Measurements from ENCODE around the gene NISCH. TPM values are rescaled to one million over a fixed set of nuclear protein-coding genes. Genes with fewer than 3 reads are reported as not detected.

The NISCH gene
- total and polyA plus RNA-seq, 2 experiments from 2014 or later: 18.4 to 76.4 TPM

DNA sequence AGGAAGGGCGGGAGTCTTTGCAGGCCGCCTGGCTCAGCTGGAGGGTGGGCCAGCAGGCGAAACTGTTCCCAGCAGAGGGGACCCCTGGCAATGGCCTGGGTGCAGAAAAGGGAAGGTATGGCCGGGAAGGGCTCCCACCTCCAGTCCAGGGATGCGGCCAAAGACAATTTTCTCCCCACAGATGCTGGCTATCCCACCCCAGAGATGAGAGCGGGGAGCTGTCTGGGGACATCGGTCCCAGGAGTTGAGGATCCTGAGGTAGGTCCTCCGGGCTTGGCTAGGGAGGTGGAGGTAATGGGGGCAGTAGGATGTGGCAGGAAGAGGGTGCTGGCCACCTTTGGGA, 12.2 kb upstream of the NISCH start:
- Mint-ChIP-seq H3K27me3 (ENCODE audit: insufficient read depth, low read depth, poor library complexity) (peaks cover 12% of the 10 kb centered on the region), H3K4me3 (no peak overlapping the region), H3K4me1 (peaks cover 12% of the 10 kb centered on the region; the same call in 2 of the 3 replicates), H3K36me3 (ENCODE audit: low read depth) (no peaks in the 10 kb centered on the region; the same call in 2 of the 3 replicates), H3K27ac (no peak overlapping the region), H3K9me3 (no peaks in the 10 kb centered on the region)
- no peaks in the 10 kb centered on the region for H3F3A ChIP-seq (replicated peaks; ENCODE audit: low read depth)
- no peaks in the 10 kb centered on the region for H3K36me3 ChIP-seq (ENCODE audit: insufficient read depth)
- no peaks in the 10 kb centered on the region for H4K20me1 ChIP-seq (replicated peaks; ENCODE audit: insufficient read depth)
- H3K27ac ChIP-seq (ENCODE audit: low read depth): no peak overlapping the region
- ATAC-seq (no peak), DNase-seq (ENCODE audit: low spot score) (no peak)
- TF ChIP-seq EZH2phosphoT487 (IDR thresholded peaks at IDR 0.05; ENCODE audit: unreplicated experiment) (no peak), EZH2 (IDR thresholded peaks at IDR 0.05; ENCODE audit: low read depth, unreplicated experiment) (no peak), ZNF114 (CRISPR knock-in tag; IDR thresholded peaks at IDR 0.05) (no peak), NANOG (IDR thresholded peaks at IDR 0.05; ENCODE audit: borderline replicate concordance) (no peak), CREB1 (CRISPR knock-in tag; IDR thresholded peaks at IDR 0.05; ENCODE audit: low read depth) (no peak), JUNB (IDR thresholded peaks at IDR 0.05; ENCODE audit: unreplicated experiment) (no peak), ZNF331 (CRISPR knock-in tag; IDR thresholded peaks at IDR 0.05; ENCODE audit: low read depth) (no peak), STAT1 (IDR thresholded peaks at IDR 0.05; ENCODE audit: unreplicated experiment) (no peak)
- TF ChIP-seq, protein P1, sequence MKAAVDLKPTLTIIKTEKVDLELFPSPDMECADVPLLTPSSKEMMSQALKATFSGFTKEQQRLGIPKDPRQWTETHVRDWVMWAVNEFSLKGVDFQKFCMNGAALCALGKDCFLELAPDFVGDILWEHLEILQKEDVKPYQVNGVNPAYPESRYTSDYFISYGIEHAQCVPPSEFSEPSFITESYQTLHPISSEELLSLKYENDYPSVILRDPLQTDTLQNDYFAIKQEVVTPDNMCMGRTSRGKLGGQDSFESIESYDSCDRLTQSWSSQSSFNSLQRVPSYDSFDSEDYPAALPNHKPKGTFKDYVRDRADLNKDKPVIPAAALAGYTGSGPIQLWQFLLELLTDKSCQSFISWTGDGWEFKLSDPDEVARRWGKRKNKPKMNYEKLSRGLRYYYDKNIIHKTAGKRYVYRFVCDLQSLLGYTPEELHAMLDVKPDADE (IDR thresholded peaks at IDR 0.05): no peak
- TF ChIP-seq, protein P2, sequence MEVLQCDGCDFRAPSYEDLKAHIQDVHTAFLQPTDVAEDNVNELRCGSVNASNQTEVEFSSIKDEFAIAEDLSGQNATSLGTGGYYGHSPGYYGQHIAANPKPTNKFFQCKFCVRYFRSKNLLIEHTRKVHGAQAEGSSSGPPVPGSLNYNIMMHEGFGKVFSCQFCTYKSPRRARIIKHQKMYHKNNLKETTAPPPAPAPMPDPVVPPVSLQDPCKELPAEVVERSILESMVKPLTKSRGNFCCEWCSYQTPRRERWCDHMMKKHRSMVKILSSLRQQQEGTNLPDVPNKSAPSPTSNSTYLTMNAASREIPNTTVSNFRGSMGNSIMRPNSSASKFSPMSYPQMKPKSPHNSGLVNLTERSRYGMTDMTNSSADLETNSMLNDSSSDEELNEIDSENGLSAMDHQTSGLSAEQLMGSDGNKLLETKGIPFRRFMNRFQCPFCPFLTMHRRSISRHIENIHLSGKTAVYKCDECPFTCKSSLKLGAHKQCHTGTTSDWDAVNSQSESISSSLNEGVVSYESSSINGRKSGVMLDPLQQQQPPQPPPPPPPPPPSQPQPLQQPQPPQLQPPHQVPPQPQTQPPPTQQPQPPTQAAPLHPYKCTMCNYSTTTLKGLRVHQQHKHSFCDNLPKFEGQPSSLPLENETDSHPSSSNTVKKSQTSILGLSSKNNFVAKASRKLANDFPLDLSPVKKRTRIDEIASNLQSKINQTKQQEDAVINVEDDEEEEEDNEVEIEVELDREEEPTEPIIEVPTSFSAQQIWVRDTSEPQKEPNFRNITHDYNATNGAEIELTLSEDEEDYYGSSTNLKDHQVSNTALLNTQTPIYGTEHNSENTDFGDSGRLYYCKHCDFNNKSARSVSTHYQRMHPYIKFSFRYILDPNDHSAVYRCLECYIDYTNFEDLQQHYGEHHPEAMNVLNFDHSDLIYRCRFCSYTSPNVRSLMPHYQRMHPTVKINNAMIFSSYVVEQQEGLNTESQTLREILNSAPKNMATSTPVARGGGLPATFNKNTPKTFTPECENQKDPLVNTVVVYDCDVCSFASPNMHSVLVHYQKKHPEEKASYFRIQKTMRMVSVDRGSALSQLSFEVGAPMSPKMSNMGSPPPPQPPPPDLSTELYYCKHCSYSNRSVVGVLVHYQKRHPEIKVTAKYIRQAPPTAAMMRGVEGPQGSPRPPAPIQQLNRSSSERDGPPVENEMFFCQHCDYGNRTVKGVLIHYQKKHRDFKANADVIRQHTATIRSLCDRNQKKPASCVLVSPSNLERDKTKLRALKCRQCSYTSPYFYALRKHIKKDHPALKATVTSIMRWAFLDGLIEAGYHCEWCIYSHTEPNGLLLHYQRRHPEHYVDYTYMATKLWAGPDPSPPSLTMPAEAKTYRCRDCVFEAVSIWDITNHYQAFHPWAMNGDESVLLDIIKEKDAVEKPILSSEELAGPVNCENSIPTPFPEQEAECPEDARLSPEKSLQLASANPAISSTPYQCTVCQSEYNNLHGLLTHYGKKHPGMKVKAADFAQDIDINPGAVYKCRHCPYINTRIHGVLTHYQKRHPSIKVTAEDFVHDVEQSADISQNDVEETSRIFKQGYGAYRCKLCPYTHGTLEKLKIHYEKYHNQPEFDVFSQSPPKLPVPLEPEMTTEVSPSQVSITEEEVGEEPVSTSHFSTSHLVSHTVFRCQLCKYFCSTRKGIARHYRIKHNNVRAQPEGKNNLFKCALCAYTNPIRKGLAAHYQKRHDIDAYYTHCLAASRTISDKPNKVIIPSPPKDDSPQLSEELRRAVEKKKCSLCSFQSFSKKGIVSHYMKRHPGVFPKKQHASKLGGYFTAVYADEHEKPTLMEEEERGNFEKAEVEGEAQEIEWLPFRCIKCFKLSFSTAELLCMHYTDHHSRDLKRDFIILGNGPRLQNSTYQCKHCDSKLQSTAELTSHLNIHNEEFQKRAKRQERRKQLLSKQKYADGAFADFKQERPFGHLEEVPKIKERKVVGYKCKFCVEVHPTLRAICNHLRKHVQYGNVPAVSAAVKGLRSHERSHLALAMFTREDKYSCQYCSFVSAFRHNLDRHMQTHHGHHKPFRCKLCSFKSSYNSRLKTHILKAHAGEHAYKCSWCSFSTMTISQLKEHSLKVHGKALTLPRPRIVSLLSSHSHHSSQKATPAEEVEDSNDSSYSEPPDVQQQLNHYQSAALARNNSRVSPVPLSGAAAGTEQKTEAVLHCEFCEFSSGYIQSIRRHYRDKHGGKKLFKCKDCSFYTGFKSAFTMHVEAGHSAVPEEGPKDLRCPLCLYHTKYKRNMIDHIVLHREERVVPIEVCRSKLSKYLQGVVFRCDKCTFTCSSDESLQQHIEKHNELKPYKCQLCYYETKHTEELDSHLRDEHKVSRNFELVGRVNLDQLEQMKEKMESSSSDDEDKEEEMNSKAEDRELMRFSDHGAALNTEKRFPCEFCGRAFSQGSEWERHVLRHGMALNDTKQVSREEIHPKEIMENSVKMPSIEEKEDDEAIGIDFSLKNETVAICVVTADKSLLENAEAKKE (CRISPR knock-in tag; IDR thresholded peaks at IDR 0.05): no peak
- TF ChIP-seq, protein P3, sequence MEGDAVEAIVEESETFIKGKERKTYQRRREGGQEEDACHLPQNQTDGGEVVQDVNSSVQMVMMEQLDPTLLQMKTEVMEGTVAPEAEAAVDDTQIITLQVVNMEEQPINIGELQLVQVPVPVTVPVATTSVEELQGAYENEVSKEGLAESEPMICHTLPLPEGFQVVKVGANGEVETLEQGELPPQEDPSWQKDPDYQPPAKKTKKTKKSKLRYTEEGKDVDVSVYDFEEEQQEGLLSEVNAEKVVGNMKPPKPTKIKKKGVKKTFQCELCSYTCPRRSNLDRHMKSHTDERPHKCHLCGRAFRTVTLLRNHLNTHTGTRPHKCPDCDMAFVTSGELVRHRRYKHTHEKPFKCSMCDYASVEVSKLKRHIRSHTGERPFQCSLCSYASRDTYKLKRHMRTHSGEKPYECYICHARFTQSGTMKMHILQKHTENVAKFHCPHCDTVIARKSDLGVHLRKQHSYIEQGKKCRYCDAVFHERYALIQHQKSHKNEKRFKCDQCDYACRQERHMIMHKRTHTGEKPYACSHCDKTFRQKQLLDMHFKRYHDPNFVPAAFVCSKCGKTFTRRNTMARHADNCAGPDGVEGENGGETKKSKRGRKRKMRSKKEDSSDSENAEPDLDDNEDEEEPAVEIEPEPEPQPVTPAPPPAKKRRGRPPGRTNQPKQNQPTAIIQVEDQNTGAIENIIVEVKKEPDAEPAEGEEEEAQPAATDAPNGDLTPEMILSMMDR (conservative IDR thresholded peaks at IDR 0.05; ENCODE audit: low read depth in 2 of 2): no peak
- TF ChIP-seq, protein P4, sequence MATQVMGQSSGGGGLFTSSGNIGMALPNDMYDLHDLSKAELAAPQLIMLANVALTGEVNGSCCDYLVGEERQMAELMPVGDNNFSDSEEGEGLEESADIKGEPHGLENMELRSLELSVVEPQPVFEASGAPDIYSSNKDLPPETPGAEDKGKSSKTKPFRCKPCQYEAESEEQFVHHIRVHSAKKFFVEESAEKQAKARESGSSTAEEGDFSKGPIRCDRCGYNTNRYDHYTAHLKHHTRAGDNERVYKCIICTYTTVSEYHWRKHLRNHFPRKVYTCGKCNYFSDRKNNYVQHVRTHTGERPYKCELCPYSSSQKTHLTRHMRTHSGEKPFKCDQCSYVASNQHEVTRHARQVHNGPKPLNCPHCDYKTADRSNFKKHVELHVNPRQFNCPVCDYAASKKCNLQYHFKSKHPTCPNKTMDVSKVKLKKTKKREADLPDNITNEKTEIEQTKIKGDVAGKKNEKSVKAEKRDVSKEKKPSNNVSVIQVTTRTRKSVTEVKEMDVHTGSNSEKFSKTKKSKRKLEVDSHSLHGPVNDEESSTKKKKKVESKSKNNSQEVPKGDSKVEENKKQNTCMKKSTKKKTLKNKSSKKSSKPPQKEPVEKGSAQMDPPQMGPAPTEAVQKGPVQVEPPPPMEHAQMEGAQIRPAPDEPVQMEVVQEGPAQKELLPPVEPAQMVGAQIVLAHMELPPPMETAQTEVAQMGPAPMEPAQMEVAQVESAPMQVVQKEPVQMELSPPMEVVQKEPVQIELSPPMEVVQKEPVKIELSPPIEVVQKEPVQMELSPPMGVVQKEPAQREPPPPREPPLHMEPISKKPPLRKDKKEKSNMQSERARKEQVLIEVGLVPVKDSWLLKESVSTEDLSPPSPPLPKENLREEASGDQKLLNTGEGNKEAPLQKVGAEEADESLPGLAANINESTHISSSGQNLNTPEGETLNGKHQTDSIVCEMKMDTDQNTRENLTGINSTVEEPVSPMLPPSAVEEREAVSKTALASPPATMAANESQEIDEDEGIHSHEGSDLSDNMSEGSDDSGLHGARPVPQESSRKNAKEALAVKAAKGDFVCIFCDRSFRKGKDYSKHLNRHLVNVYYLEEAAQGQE (IDR thresholded peaks at IDR 0.05; ENCODE audit: unreplicated experiment): no peak
- no peak overlapping the region for H2AFZ ChIP-seq
- H3K4me2 ChIP-seq: no peak overlapping the region
- H3K79me2 ChIP-seq (replicated peaks; ENCODE audit: insufficient read depth): no peaks in the 10 kb centered on the region
- no peaks in the 10 kb centered on the region for H3K27me3 ChIP-seq (ENCODE audit: insufficient read depth)
- H3K9me2 ChIP-seq (ENCODE audit: insufficient read depth): peaks cover 8% of the 10 kb centered on the region; the same call in 1 of the 2 replicates
- H3K4me3 ChIP-seq: no peak overlapping the region
- H3K4me1 ChIP-seq (ENCODE audit: insufficient read depth): no peaks in the 10 kb centered on the region

All from GM23338 (cell line).